ENCODE data around the gene KLHL17.

Gene KLHL17

DNA sequence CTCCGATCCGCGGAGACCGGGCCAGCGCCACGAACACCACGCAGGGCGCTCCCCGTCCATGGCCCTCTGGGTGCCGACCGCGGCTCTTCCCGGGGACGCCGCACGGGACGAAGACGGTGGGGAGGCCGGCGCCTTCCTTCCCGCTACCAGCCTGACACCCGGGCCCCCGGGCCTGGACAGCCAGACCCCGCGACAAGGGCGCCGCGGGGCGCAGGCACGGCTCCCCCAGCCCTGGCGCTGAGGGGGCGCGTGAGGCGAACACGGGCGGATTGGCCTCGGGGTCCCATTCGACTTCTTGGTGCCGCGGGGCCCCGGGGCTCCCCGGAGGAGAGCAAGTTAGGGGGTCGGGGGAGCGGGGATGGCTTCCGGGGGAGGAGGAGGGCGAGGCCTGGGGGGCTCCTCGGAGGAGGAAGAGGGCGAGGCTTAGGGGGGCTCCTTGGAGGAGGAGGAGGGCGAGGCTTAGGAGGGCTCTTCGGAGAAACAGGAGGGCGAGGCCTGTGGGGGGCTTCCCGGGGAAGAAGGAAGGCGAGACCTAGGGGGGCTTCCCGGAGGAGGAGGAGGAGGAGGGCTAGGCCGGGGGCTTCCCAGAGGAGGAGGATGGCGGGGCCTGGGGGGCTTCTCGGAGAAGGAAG lies 537 bp upstream of the KLHL17 start:
- DNase-seq (ENCODE audit: low read depth, low spot score), result no peak
- in situ Hi-C loops (cut with HindIII; ENCODE audit: low sequenced_read_pairs), result no loop called here
- peak overlapping the region; percentile 37 for H3K4me3 ChIP-seq (ENCODE audit: low read depth, low read length)
- TF ChIP-seq, protein P1, sequence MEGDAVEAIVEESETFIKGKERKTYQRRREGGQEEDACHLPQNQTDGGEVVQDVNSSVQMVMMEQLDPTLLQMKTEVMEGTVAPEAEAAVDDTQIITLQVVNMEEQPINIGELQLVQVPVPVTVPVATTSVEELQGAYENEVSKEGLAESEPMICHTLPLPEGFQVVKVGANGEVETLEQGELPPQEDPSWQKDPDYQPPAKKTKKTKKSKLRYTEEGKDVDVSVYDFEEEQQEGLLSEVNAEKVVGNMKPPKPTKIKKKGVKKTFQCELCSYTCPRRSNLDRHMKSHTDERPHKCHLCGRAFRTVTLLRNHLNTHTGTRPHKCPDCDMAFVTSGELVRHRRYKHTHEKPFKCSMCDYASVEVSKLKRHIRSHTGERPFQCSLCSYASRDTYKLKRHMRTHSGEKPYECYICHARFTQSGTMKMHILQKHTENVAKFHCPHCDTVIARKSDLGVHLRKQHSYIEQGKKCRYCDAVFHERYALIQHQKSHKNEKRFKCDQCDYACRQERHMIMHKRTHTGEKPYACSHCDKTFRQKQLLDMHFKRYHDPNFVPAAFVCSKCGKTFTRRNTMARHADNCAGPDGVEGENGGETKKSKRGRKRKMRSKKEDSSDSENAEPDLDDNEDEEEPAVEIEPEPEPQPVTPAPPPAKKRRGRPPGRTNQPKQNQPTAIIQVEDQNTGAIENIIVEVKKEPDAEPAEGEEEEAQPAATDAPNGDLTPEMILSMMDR (IDR thresholded peaks at IDR 0.05; ENCODE audit: low read depth, low read length), result no peak

DNA sequence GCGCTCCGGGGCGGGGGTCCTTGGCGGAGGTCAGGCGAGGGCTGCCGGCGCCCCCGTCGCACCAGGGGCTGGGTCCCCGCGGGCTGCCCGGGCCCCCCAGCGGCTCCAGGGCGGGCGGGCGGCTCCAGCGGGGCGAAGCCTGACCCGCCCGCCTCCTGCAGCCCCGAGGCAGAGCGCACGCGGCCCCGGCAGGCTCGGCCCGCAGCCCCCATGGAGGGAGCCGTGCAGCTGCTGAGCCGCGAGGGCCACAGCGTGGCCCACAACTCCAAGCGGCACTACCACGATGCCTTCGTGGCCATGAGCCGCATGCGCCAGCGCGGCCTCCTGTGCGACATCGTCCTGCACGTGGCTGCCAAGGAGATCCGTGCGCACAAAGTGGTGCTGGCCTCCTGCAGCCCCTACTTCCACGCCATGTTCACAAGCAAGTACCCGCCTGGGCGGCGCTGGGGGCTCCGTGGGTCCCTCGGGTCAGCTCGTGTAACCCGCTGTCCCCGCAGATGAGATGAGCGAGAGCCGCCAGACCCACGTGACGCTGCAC lies 817 bp downstream of the KLHL17 start:
- DNase-seq (ENCODE audit: low read depth, low spot score), result no peak
- in situ Hi-C loops (cut with HindIII; ENCODE audit: low sequenced_read_pairs), result no loop called here
- H3K4me3 ChIP-seq (ENCODE audit: low read depth, low read length), result peak overlapping the region; percentile 37
- TF ChIP-seq, protein P1 (IDR thresholded peaks at IDR 0.05; ENCODE audit: low read depth, low read length), result no peak

DNA sequence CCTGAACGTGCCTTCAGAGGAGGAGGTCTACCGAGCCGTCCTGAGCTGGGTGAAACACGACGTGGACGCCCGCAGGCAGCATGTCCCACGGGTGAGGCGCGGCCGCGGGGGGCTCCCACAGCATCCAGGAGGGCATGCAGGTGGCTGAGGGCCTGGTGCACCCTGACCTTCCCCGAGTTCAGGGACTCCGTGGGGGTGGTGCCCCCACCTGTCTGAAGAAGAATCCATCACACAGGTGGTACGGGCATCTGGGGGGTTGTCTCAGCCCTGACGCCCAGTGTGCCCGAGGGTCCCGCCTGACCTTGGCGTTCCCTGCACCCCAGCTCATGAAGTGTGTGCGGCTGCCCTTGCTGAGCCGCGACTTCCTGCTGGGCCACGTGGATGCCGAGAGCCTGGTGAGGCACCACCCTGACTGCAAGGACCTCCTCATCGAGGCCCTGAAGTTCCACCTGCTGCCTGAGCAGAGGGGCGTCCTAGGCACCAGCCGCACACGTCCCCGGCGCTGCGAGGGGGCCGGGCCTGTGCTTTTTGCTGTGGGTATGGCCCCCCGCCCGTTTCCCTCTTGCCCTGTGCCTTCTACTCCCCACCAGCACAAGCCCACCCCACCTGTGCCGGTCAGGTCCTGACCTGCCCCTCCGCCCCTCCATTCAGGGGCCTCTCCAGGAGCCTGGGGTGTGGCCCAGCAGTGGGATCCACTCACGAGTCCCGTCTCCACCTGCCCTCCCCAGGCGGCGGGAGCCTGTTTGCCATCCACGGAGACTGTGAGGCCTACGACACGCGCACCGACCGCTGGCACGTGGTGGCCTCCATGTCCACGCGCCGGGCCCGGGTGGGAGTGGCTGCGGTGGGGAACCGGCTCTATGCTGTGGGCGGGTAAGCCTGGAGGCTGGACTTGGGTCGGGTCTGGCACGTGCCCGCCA lies 2.3 kb downstream of the KLHL17 start:
- H3K4me3 ChIP-seq (ENCODE audit: low read depth, low read length), result no peak overlapping the region
- in situ Hi-C loops (cut with HindIII; ENCODE audit: low sequenced_read_pairs), result no loop called here
- TF ChIP-seq, protein P1 (IDR thresholded peaks at IDR 0.05; ENCODE audit: low read depth, low read length), result no peak
- no peak for DNase-seq (ENCODE audit: low read depth, low spot score)

DNA sequence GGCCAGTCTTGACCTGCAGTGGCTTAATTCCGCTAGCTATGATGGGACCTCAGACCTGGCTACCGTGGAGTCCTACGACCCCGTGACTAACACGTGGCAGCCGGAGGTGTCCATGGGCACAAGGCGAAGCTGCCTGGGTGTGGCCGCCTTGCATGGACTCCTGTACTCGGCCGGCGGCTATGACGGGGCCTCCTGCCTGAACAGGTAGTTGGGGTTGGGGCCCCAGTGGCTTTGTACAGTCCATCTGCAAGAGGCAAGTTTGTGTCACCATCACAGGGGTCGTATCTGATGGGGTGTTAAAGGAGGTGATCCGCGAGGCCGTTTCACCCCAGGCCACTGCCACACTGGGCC lies 2.9 kb downstream of the KLHL17 start:
- DNase-seq (ENCODE audit: low read depth, low spot score), result no peak
- no peak overlapping the region for H3K4me3 ChIP-seq (ENCODE audit: low read depth, low read length)
- TF ChIP-seq, protein P1 (IDR thresholded peaks at IDR 0.05; ENCODE audit: low read depth, low read length), result no peak
- in situ Hi-C loops (cut with HindIII; ENCODE audit: low sequenced_read_pairs), result no loop called here

DNA sequence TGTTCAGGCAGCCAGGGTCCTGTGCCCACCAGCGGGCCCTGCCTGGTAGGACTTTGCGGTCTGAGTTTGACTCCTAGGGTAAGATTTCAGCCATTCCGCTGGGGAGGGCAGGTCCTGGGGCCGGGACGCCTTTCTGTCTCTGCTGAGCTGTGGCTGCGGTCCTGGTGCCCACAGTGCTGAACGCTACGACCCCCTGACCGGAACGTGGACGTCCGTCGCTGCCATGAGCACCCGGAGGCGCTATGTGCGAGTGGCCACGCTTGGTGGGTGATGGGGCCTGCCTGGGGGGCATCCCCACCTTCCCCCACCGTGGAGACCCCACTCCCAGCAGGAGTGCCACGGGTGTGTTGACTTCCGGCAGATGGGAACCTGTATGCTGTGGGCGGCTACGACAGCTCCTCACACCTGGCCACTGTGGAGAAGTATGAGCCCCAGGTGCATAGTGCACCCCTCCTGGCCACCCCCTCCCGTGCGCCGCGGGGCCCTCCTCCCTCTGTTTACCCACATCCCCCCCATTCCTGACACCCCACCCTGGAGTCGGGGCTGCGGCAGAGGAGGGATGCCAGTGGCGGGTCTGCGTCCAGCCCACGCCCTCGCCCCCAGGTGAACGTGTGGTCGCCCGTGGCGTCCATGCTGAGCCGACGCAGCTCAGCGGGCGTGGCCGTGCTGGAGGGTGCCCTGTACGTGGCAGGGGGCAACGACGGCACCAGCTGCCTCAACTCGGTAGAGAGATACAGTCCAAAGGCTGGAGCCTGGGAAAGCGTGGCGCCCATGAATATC lies 3.6 kb downstream of the KLHL17 start:
- H3K4me3 ChIP-seq (ENCODE audit: low read depth, low read length), result no peak overlapping the region
- TF ChIP-seq, protein P1 (IDR thresholded peaks at IDR 0.05; ENCODE audit: low read depth, low read length), result no peak
- no peak for DNase-seq (ENCODE audit: low read depth, low spot score)
- in situ Hi-C loops (cut with HindIII; ENCODE audit: low sequenced_read_pairs), result no loop called here

All from astrocyte of the spinal cord (primary cell).